IMR-90 (cell line): ENCODE measurements around the gene HBEGF. TPM values are rescaled to one million over a fixed set of nuclear protein-coding genes. Genes with fewer than 3 reads are reported as not detected.

Experiments used
- ATAC-seq: fragments of 200-7000 bp; cut with Tn5 transposase; 2 replicates; pipeline ENCODE4 v1.9.1; 2020; ENCODE audit warnings: low read depth, mild to moderate bottlenecking, moderate library complexity
- BruUV-seq: library from RNA; stranded (reverse); fragments of 400-500 nt; replicated peaks from 2 replicates; lab custom pipeline; 2021; lab: Mats Ljungman, UMichigan
- CTCF ChIA-PET: fragments of 300-600 bp; formaldehyde crosslinking; extraction: SDS; loops from one replicate; lab custom pipeline; 2021; ENCODE audit warnings: antibody characterized with exemption; lab: Yijun Ruan, JAX
- POLR2A ChIA-PET: fragments of 300-600 bp; sonication (Branson Sonifier 250); formaldehyde crosslinking; loops from one replicate; lab custom pipeline; 2022; ENCODE audit warnings: antibody characterized with exemption; ENCODE audit not compliant: unreplicated experiment; lab: Charles Lee
- DNase-seq: peaks from one replicate; pipeline ENCODE4 v3.0.0; 2013
- H2AFZ ChIP-seq: replicated peaks from 2 replicates; pipeline ENCODE3; 2013; ENCODE audit warnings: low read length, mild to moderate bottlenecking; ENCODE audit not compliant: poor library complexity
- H2AK5ac ChIP-seq: 2 replicates; pipeline ENCODE4 v1.6.1; 2013; ENCODE audit warnings: low read depth, low read length, inconsistent platforms
- H2AK9ac ChIP-seq: replicated peaks from 2 replicates; pipeline ENCODE3; 2013; ENCODE audit warnings: mild to moderate bottlenecking, low read depth, low read length, moderate library complexity; ENCODE audit not compliant: poor library complexity
- H2BK120ac ChIP-seq: 2 replicates; pipeline ENCODE4 v1.6.1; 2013; ENCODE audit warnings: low read depth, low read length, inconsistent platforms
- H2BK15ac ChIP-seq: 3 replicates; pipeline ENCODE4 v1.6.1; 2013; ENCODE audit warnings: low read depth, low read length, inconsistent platforms
- H2BK20ac ChIP-seq: 2 replicates; pipeline ENCODE4 v1.6.1; 2013; ENCODE audit warnings: low read depth, mild to moderate bottlenecking, inconsistent platforms, low read length, moderate library complexity
- H2BK5ac ChIP-seq: 2 replicates; pipeline ENCODE4 v1.6.1; 2013; ENCODE audit warnings: mild to moderate bottlenecking, low read depth, low read length, inconsistent platforms; ENCODE audit not compliant: poor library complexity, severe bottlenecking
- H3K14ac ChIP-seq: replicated peaks from 2 replicates; pipeline ENCODE4 v1.6.1; 2013; ENCODE audit warnings: low read depth, low read length, inconsistent platforms
- H3K18ac ChIP-seq: 2 replicates; pipeline ENCODE4 v1.6.1; 2013; ENCODE audit warnings: low read depth, low read length, control low read depth
- H3K23ac ChIP-seq: 2 replicates; pipeline ENCODE4 v1.6.1; 2013; ENCODE audit warnings: low read depth, low read length, inconsistent platforms
- H3K27ac ChIP-seq: 2 replicates; pipeline ENCODE4 v1.5.1; 2013; ENCODE audit warnings: mild to moderate bottlenecking, control low read depth, low read length; ENCODE audit not compliant: insufficient read depth
- H3K27me3 ChIP-seq: 2 replicates; pipeline ENCODE4 v1.6.1; 2013; ENCODE audit warnings: low read length; ENCODE audit not compliant: control insufficient read depth, insufficient read depth
- H3K36me3 ChIP-seq: 2 replicates; pipeline ENCODE4 v1.6.1; 2013; ENCODE audit warnings: low read length, mixed read lengths; ENCODE audit not compliant: control insufficient read depth, insufficient read depth
- H3K4ac ChIP-seq: 2 replicates; pipeline ENCODE4 v1.6.1; 2013; ENCODE audit warnings: low read depth, low read length, inconsistent platforms
- H3K4me1 ChIP-seq: 2 replicates; pipeline ENCODE4 v1.6.1; 2013; ENCODE audit warnings: low read length, mixed read lengths; ENCODE audit not compliant: control insufficient read depth, insufficient read depth
- H3K4me2 ChIP-seq: 2 replicates; pipeline ENCODE4 v1.6.1; 2013; ENCODE audit warnings: low read depth, mild to moderate bottlenecking, control low read depth, low read length, moderate library complexity
- H3K4me3 ChIP-seq: 2 replicates; pipeline ENCODE4 v1.5.1; 2013; ENCODE audit warnings: low read depth, mild to moderate bottlenecking, control low read depth, low read length, moderate library complexity; ENCODE audit not compliant: insufficient read depth
- H3K56ac ChIP-seq: 2 replicates; pipeline ENCODE4 v1.6.1; 2013; ENCODE audit warnings: low read length, inconsistent platforms; ENCODE audit not compliant: insufficient read depth; ENCODE audit errors: extremely low read depth
- H3K79me1 ChIP-seq, 2 experiments: 2 replicates each; pipeline ENCODE4 v1.6.1; 2013; ENCODE audit warnings: low read length in 2 of 2, inconsistent platforms in 1 of 2, low read depth in 1 of 2
- H3K9ac ChIP-seq: 2 replicates; pipeline ENCODE4 v1.6.1; 2013; ENCODE audit warnings: low read depth, low read length, control low read depth
- H3K9me1 ChIP-seq: 2 replicates; pipeline ENCODE4 v1.6.1; 2013; ENCODE audit warnings: low read length, inconsistent platforms; ENCODE audit not compliant: insufficient read depth
- H3K9me3 ChIP-seq: 2 replicates; pipeline ENCODE4 v1.6.1; 2013; ENCODE audit warnings: low read length; ENCODE audit not compliant: control insufficient read depth, insufficient read depth
- H4K20me1 ChIP-seq: 2 replicates; pipeline ENCODE4 v1.6.1; 2013; ENCODE audit warnings: low read length, inconsistent platforms; ENCODE audit not compliant: insufficient read depth
- H4K5ac ChIP-seq: 2 replicates; pipeline ENCODE4 v1.6.1; 2013; ENCODE audit warnings: mild to moderate bottlenecking, low read depth, low read length, control low read depth
- H4K8ac ChIP-seq, 2 experiments: 2 replicates each; pipeline ENCODE4 v1.6.1; 2013; ENCODE audit warnings: low read depth in 2 of 2, low read length in 2 of 2, control low read depth in 1 of 2, inconsistent platforms in 1 of 2
- H4K91ac ChIP-seq: 2 replicates; pipeline ENCODE4 v1.6.1; 2013; ENCODE audit warnings: low read depth, low read length, inconsistent platforms; ENCODE audit not compliant: insufficient read depth
- BHLHE40 ChIP-seq: fragments of 150-350 bp; IDR thresholded peaks from 2 replicates; pipeline ENCODE4 v1.6.1; 2016; ENCODE audit warnings: mild to moderate bottlenecking, low read depth, low read length
- CEBPB ChIP-seq: IDR thresholded peaks from 2 replicates; pipeline ENCODE4 v1.6.1; 2012; ENCODE audit warnings: low read depth, low read length, improper control_type of control experiment
- CHD1 ChIP-seq: IDR thresholded peaks from 2 replicates; pipeline ENCODE4 v1.6.1; 2012; ENCODE audit warnings: low read depth, low read length, improper control_type of control experiment
- FOS ChIP-seq: fragments of 150-350 bp; IDR thresholded peaks from 2 replicates; pipeline ENCODE4 v1.6.1; 2016; ENCODE audit warnings: low read depth, low read length
- MAFK ChIP-seq: IDR thresholded peaks from 2 replicates; pipeline ENCODE4 v1.6.1; 2012; ENCODE audit warnings: low read depth, low read length, improper control_type of control experiment
- MAZ ChIP-seq: IDR thresholded peaks from 2 replicates; pipeline ENCODE4 v1.6.1; 2012; ENCODE audit warnings: low read depth, mild to moderate bottlenecking, low read length, improper control_type of control experiment, moderate library complexity, borderline replicate concordance
- MXI1 ChIP-seq: IDR thresholded peaks from 2 replicates; pipeline ENCODE4 v1.6.1; 2012; ENCODE audit warnings: low read depth, mild to moderate bottlenecking, low read length, moderate library complexity, borderline replicate concordance
- NFE2L2 ChIP-seq: fragments of 150-350 bp; IDR thresholded peaks from 2 replicates; pipeline ENCODE4 v1.6.1; 2016; ENCODE audit warnings: low read depth, mild to moderate bottlenecking, low read length
- POLR2A ChIP-seq: IDR thresholded peaks from 2 replicates; pipeline ENCODE4 v1.6.1; 2012; ENCODE audit warnings: mild to moderate bottlenecking, low read depth, low read length
- RAD21 ChIP-seq: IDR thresholded peaks from 2 replicates; pipeline ENCODE4 v1.6.1; 2012; ENCODE audit warnings: low read length, improper control_type of control experiment
- RCOR1 ChIP-seq: IDR thresholded peaks from 2 replicates; pipeline ENCODE4 v1.6.1; 2012; ENCODE audit warnings: mild to moderate bottlenecking, low read length, improper control_type of control experiment; ENCODE audit not compliant: insufficient replicate concordance
- RFX5 ChIP-seq: IDR thresholded peaks from 2 replicates; pipeline ENCODE4 v1.8.0; 2012; ENCODE audit warnings: low read depth, mild to moderate bottlenecking, low read length, moderate library complexity
- SMC3 ChIP-seq: fragments of 150-350 bp; IDR thresholded peaks from 2 replicates; pipeline ENCODE4 v1.6.1; 2016; ENCODE audit warnings: low read depth, mild to moderate bottlenecking, antibody characterized with exemption, low read length, moderate library complexity
- WGBS, 2 experiments: methylation state at CpG; one replicate each; pipeline versions ENCODE4 v1.1.5 to v1.1.7; 2013; ENCODE audit warnings: missing lambda C conversion rate in 2 of 2; ENCODE audit not compliant: insufficient read length in 1 of 2; ENCODE audit errors: extremely low coverage in 2 of 2; 5-methylcytosine and 5-hydroxymethylcytosine counted together
- dilution Hi-C: fragments of 300-500 bp; cut with HindIII; formaldehyde crosslinking; loops from one replicate; pipeline ENCODE4 v1.14.3; 2018; ENCODE audit warnings: low sequenced_read_pairs; ENCODE audit not compliant: unreplicated experiment
- in situ Hi-C: fragments of 300-500 bp; cut with MboI; formaldehyde crosslinking; loops from 3 replicates; pipeline ENCODE4 v1.14.3; 2019; ENCODE audit warnings: low sequenced_read_pairs, inconsistent platforms, mixed read lengths
- intact Hi-C: fragments of 100-400 bp; cut with micrococcal nuclease; formaldehyde crosslinking; loops from 2 replicates; pipeline ENCODE4 v1.10.0; 2022
- polyA plus RNA-seq, 3 experiments: library from polyadenylated mRNA; depleted of rRNA; stranded (reverse); fragments of >200 nt; gene quantifications; 2 replicates each; pipeline ENCODE4 v1.2.3, GENCODE V29; 2012; ENCODE audit warnings: low replicate concordance in 1 of 3
- total RNA-seq: library from RNA; depleted of rRNA; stranded (reverse); fragments of >200 nt; gene quantifications from 2 replicates; pipeline ENCODE4 v1.2.3, GENCODE V29; 2012
- TF ChIP-seq, protein P1 (sequence below): conservative IDR thresholded peaks from 2 replicates; pipeline ENCODE4 v1.5.1; 2012; ENCODE audit warnings: mild to moderate bottlenecking, low read depth, low read length, improper control_type of control experiment
- TF ChIP-seq, protein P2 (sequence below): fragments of 150-350 bp; IDR thresholded peaks from 2 replicates; pipeline ENCODE4 v1.6.1; 2017; ENCODE audit warnings: mild to moderate bottlenecking, antibody characterized with exemption, low read length, low read depth
- TF ChIP-seq, protein P3 (sequence below): fragments of 150-350 bp; IDR thresholded peaks from 2 replicates; pipeline ENCODE4 v1.6.1; 2016; ENCODE audit warnings: low read depth, mild to moderate bottlenecking, low read length, moderate library complexity, borderline replicate concordance

Gene HBEGF
- total and polyA plus RNA-seq, 2 of the 4 experiments (the other 2 are of a cell fraction) = 18.8 to 36.1 TPM

DNA sequence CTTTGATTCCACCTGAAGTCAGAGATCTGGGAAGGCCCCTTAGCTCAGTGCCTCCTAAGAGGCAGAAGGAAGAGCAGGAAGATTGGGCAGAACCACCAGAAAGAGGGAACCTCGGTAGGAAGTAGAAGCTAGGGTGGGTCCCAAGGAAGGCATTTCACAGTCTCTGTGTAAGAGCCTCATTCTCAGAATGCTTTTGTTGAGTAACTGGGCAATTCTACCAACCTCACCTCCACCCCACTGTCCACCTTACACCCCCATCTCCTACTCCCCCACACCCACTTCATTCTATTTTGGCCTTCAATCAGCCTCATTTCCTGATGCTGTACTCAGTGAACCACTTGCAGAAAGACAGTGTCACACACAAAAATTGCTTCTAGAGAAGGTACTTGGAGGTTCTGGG is 3.5 kb downstream of the HBEGF start:
- intact Hi-C loops (no loop called here), in situ Hi-C loops (no loop called here), dilution Hi-C loops (no loop called here)
- Histone ChIP-seq H3K18ac (no peak overlapping the region), H3K36me3 (peaks cover 6% of the 10 kb centered on the region; the same call in 1 of the 2 replicates), H3K27ac (no peak overlapping the region), H3K9ac (no peak overlapping the region), H2BK5ac (no peak overlapping the region), H4K8ac (no peak overlapping the region), H4K5ac (no peak overlapping the region), H3K14ac (no peak overlapping the region), H3K9me1 (peaks cover 12% of the 10 kb centered on the region), H2AK5ac (peak overlapping the region; percentile 32; the same call in 1 of the 2 replicates), H3K27me3 (no peaks in the 10 kb centered on the region), H3K4ac (no peak overlapping the region), H2AFZ (no peak overlapping the region), H2BK20ac (no peak overlapping the region), H2BK15ac (no peak overlapping the region), H3K4me3 (no peak overlapping the region), H2AK9ac (no peak overlapping the region), H4K91ac (no peak overlapping the region), H3K4me2 (no peak overlapping the region), H3K23ac (no peak overlapping the region; the same call in 1 of the 2 replicates), H4K20me1 (peaks cover 9% of the 10 kb centered on the region; the same call in 1 of the 2 replicates), H2BK120ac (no peak overlapping the region), H3K79me1 (peaks cover 28 to 68% of the 10 kb centered on the region in 2 experiments), H3K4me1 (peaks cover 14% of the 10 kb centered on the region), H3K9me3 (no peaks in the 10 kb centered on the region), H3K56ac (no peak overlapping the region)
- ChIA-PET POLR2A (no interaction called here), CTCF (interaction anchor here (11.0 kb wide), 1 partner anchor 100 kb away, joined by 233 read pairs; no protein-coding TSS in a partner anchor)
- no peak for TF ChIP-seq CEBPB
- no peak for TF ChIP-seq RAD21
- TF ChIP-seq, protein P1, sequence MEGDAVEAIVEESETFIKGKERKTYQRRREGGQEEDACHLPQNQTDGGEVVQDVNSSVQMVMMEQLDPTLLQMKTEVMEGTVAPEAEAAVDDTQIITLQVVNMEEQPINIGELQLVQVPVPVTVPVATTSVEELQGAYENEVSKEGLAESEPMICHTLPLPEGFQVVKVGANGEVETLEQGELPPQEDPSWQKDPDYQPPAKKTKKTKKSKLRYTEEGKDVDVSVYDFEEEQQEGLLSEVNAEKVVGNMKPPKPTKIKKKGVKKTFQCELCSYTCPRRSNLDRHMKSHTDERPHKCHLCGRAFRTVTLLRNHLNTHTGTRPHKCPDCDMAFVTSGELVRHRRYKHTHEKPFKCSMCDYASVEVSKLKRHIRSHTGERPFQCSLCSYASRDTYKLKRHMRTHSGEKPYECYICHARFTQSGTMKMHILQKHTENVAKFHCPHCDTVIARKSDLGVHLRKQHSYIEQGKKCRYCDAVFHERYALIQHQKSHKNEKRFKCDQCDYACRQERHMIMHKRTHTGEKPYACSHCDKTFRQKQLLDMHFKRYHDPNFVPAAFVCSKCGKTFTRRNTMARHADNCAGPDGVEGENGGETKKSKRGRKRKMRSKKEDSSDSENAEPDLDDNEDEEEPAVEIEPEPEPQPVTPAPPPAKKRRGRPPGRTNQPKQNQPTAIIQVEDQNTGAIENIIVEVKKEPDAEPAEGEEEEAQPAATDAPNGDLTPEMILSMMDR = no peak
- TF ChIP-seq FOS = no peak
- no peak for TF ChIP-seq MAZ
- TF ChIP-seq NFE2L2 = no peak
- TF ChIP-seq CHD1 = no peak
- TF ChIP-seq SMC3 = no peak
- no peak for TF ChIP-seq RCOR1
- TF ChIP-seq, protein P2, sequence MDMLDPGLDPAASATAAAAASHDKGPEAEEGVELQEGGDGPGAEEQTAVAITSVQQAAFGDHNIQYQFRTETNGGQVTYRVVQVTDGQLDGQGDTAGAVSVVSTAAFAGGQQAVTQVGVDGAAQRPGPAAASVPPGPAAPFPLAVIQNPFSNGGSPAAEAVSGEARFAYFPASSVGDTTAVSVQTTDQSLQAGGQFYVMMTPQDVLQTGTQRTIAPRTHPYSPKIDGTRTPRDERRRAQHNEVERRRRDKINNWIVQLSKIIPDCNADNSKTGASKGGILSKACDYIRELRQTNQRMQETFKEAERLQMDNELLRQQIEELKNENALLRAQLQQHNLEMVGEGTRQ = no peak
- TF ChIP-seq RFX5 = no peak
- TF ChIP-seq, protein P3, sequence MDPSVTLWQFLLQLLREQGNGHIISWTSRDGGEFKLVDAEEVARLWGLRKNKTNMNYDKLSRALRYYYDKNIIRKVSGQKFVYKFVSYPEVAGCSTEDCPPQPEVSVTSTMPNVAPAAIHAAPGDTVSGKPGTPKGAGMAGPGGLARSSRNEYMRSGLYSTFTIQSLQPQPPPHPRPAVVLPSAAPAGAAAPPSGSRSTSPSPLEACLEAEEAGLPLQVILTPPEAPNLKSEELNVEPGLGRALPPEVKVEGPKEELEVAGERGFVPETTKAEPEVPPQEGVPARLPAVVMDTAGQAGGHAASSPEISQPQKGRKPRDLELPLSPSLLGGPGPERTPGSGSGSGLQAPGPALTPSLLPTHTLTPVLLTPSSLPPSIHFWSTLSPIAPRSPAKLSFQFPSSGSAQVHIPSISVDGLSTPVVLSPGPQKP = no peak
- no peak for TF ChIP-seq MXI1
- TF ChIP-seq BHLHE40 = no peak
- TF ChIP-seq MAFK = no peak
- no peak for TF ChIP-seq POLR2A
- ATAC-seq (no peak), DNase-seq (no peak)
- no TSS peak for BruUV-seq
- WGBS, 2 experiments = no CpG with 5 or more reads among the region's 1 CpG
